ENCODE measurements around the gene PLEKHM2. TPM values are rescaled to one million over a fixed set of nuclear protein-coding genes. Genes with fewer than 3 reads are reported as not detected.

PLEKHM2 gene
- total and polyA plus RNA-seq, 2 of the 8 experiments (the other 6 are each of a cell fraction or from before 2014, with no cell fraction given) = 38.3 to 47.6 TPM

DNA sequence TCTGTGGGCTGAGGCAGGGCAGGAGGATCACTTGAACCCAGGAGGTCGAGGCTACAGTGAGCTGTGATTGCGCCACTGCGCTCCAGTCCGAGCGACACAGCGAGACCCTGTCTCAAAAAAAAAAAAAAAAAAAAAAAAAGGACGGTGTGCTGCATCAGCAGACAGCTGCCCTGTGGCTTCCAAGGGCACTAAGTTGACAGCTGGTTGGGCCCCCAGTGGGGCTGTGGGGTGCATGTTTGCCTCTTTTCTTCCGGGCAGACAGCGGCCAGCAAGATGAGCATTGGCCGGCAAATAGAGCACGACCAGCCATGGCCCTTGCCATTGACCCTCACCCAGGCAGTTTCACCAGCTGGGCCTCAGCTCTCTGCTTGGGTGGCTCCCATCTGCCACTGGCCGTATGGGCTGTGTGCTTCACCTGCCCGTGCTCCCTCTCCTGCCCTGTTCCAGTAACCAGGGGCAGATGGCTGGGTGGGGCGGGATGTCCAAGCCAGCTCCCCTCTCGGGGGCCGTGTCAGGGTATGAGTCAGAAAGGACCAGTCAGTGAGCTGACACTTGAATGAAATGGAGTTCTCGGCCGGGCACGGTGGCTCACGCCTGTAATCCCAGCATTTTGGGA lies 39.6 kb downstream of the PLEKHM2 start:
- Histone ChIP-seq H3K9me3 (ENCODE audit: insufficient read depth in 2 of 2, low read depth in 1 of 2, low read length in 1 of 2) (no peaks in the 10 kb centered on the region), H3K56ac (replicated peaks; ENCODE audit: insufficient read length, low read depth, low read length) (no peak overlapping the region), H2BK12ac (ENCODE audit: low read depth, low read length) (no peak overlapping the region), H3K9ac (replicated peaks in 1 of 4; ENCODE audit: extremely low read depth in 1 of 4, low read depth in 3 of 4, low read length in 3 of 4) (no peak overlapping the region), H3K23me2 (ENCODE audit: low read depth, low read length) (no peaks in the 10 kb centered on the region), H3K14ac (ENCODE audit: insufficient read length) (no peak overlapping the region), H4K20me1 (replicated peaks in 1 of 2; ENCODE audit: control insufficient read depth in 1 of 2, insufficient read depth in 2 of 2, low read length in 2 of 2) (no peaks in the 10 kb centered on the region), H4K5ac (ENCODE audit: insufficient read length, low read depth, low read length) (no peak overlapping the region), H3K4me3 (ENCODE audit: extremely low read depth in 1 of 4, insufficient read depth in 2 of 4, low read depth in 3 of 4, low read length in 4 of 4) (no peak overlapping the region), H3K27me3 (replicated peaks in 1 of 4; ENCODE audit: control insufficient read depth in 3 of 4, extremely low read depth in 1 of 4, insufficient read depth in 3 of 4, low read length in 3 of 4) (no peaks in the 10 kb centered on the region; a peak in 1 of 7 replicates), H2AK5ac (ENCODE audit: low read depth, low read length) (no peak overlapping the region), H3K4ac (replicated peaks; ENCODE audit: insufficient read length, low read depth, low read length) (no peak overlapping the region), H3K4me1 (replicated peaks in 1 of 4; ENCODE audit: control insufficient read depth in 3 of 4, insufficient read depth in 4 of 4, low read length in 3 of 4) (no peaks in the 10 kb centered on the region), H2BK120ac (replicated peaks; ENCODE audit: low read depth, low read length) (no peak overlapping the region), H3K23ac (ENCODE audit: insufficient read length) (no peak overlapping the region), H2BK15ac (ENCODE audit: low read length) (no peak overlapping the region), H4K91ac (replicated peaks; ENCODE audit: insufficient read length, low read length) (no peak overlapping the region), H2AFZ (ENCODE audit: low read length) (no peak overlapping the region), H2BK20ac (ENCODE audit: low read length) (no peak overlapping the region), H3K79me2 (ENCODE audit: control insufficient read depth in 1 of 2, insufficient read depth in 2 of 2, low read length in 2 of 2) (no peaks in the 10 kb centered on the region), H3K36me3 (ENCODE audit: control insufficient read depth in 2 of 4, insufficient read depth in 4 of 4, low read length in 3 of 4) (peaks cover 4 to 14% (median 13%) of the 10 kb centered on the region in 4 experiments; a peak in 5 of 8 replicates), H3K27ac (ENCODE audit: low read depth, low read length) (no peak overlapping the region), H3K4me2 (ENCODE audit: insufficient read depth in 1 of 2, low read depth in 2 of 2, low read length in 2 of 2) (no peak overlapping the region), H2BK5ac (ENCODE audit: low read depth, low read length) (no peak overlapping the region), H3K18ac (ENCODE audit: extremely low read depth, low read length) (no peak overlapping the region), H3K79me1 (ENCODE audit: low read depth, low read length) (no peaks in the 10 kb centered on the region), H4K8ac (ENCODE audit: extremely low read depth, insufficient read depth, low read length) (no peak overlapping the region)
- CTCF ChIA-PET (ENCODE audit: partially characterized antibody) = interaction anchor here (1.0 kb wide), 2 partner anchors 13 to 16 kb away, joined by 3 read pairs; no protein-coding TSS in a partner anchor
- TF ChIP-seq FOSL1 (IDR thresholded peaks at IDR 0.05; ENCODE audit: insufficient read depth, low read depth, low read length) = no peak
- TF ChIP-seq YY1 (IDR thresholded peaks at IDR 0.05; ENCODE audit: low read depth, low read length) = no peak
- TF ChIP-seq CTBP2 (IDR thresholded peaks at IDR 0.05; ENCODE audit: borderline replicate concordance, insufficient read depth, insufficient read length, low read length) = no peak
- TF ChIP-seq, protein P1, sequence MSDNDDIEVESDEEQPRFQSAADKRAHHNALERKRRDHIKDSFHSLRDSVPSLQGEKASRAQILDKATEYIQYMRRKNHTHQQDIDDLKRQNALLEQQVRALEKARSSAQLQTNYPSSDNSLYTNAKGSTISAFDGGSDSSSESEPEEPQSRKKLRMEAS (IDR thresholded peaks at IDR 0.05) = no peak
- TF ChIP-seq PHF8 (conservative IDR thresholded peaks at IDR 0.05; ENCODE audit: low read depth, low read length) = no peak
- no peak for TF ChIP-seq RNF2 (IDR thresholded peaks at IDR 0.05; ENCODE audit: borderline replicate concordance, low read depth, low read length, missing control alignments, poor library complexity, severe bottlenecking)
- TF ChIP-seq JUND (IDR thresholded peaks at IDR 0.05; ENCODE audit: low read length) = no peak
- no peak for TF ChIP-seq SP2 (IDR thresholded peaks at IDR 0.05; ENCODE audit: low read length)
- TF ChIP-seq POLR2AphosphoS5 (IDR thresholded peaks at IDR 0.05; ENCODE audit: low read depth, low read length) = no peak
- WGBS, 2 experiments (ENCODE audit: extremely low coverage in 1 of 2, insufficient coverage in 1 of 2, insufficient read length in 1 of 2, insufficient replicate concordance in 2 of 2, low coverage in 1 of 2, low lambda C conversion rate in 2 of 2, missing lambda C conversion rate in 1 of 2) = 93% methylated on average over 12 of the region's 20 CpGs; no CpG with 5 or more reads in 1 of the 2 experiments
- FAIRE-seq = no peak
- DNase-seq (ENCODE audit: low read depth in 1 of 2, low spot score in 2 of 2) = no peak
- POLR2A ChIA-PET (ENCODE audit: partially characterized antibody) = interaction anchor here (1.7 kb wide), 1 partner anchor 13 kb away, joined by 4 read pairs; no protein-coding TSS in a partner anchor

Data from H1 (cell line).